HepG2 (cell line): Measurements from ENCODE around the gene CCN2. TPM values are rescaled to one million over a fixed set of nuclear protein-coding genes. Genes with fewer than 3 reads are reported as not detected.
A peak's percentile ranks its signal among the peaks of the same experiment; 100 is the strongest.

Source experiments
- ATAC-seq: fragments of 200-7000 bp; cut with Tn5 transposase; 3 replicates; pipeline ENCODE4 v1.9.1; 2020; ENCODE audit warnings: mild to moderate bottlenecking, moderate library complexity
- BruUV-seq: library from RNA; stranded (reverse); fragments of 400-500 nt; replicated peaks from 2 replicates; lab custom pipeline; 2021; lab: Mats Ljungman, UMichigan
- CTCF ChIA-PET: fragments of 300-600 bp; formaldehyde crosslinking; extraction: SDS; loops from one replicate; lab custom pipeline; 2021; ENCODE audit warnings: low total read pairs, inconsistent platforms, low intra/inter-chr PET ratio; lab: Yijun Ruan, JAX
- POLR2A ChIA-PET: fragments of 350-600 bp; sonication (Branson Sonifier 250); formaldehyde crosslinking; loops from one replicate; lab custom pipeline; 2020; ENCODE audit warnings: antibody characterized with exemption, inconsistent platforms; lab: Yijun Ruan, JAX
- DNase-seq: peaks from one replicate; pipeline ENCODE4 v3.0.0-alpha.2; 2015; ENCODE audit warnings: low spot score
- FAIRE-seq: peaks from 3 replicates; lab custom pipeline; 2011; peaks lifted over from hg19 to GRCh38; lab: Jason Lieb, UNC
- H2AFZ ChIP-seq: one replicate; pipeline ENCODE4 v1.6.1; 2011; ENCODE audit warnings: low read length, inconsistent platforms
- H3K27ac ChIP-seq: fragments of 300-600 bp; 3 replicates; pipeline ENCODE4 v1.8.0; 2011; ENCODE audit warnings: mixed run types, mild to moderate bottlenecking, mixed read lengths, low read length, inconsistent platforms; ENCODE audit not compliant: insufficient read depth; ENCODE audit errors: extremely low read length
- H3K27me3 ChIP-seq, 2 experiments: fragments of 200-600 bp in 1 of 2; 2 replicates in 1 of 2; 3 replicates in 1 of 2; pipeline versions ENCODE4 v1.6.0 to v1.8.0; 2011; ENCODE audit warnings: low read length in 2 of 2, mild to moderate bottlenecking in 2 of 2, moderate library complexity in 2 of 2, inconsistent platforms in 1 of 2; ENCODE audit not compliant: insufficient read depth in 2 of 2, control insufficient read depth in 1 of 2
- H3K36me3 ChIP-seq, 2 experiments: fragments of 200-600 bp in 1 of 2; replicated peaks in 1 of 2; 2 replicates in 1 of 2; 3 replicates in 1 of 2; pipeline versions ENCODE4 v1.5.1 to v1.8.0; 2011; ENCODE audit warnings: low read length in 2 of 2, inconsistent platforms in 1 of 2; ENCODE audit not compliant: insufficient read depth in 2 of 2, control insufficient read depth in 1 of 2
- H3K4me1 ChIP-seq: 2 replicates; pipeline ENCODE4 v1.5.1; 2012; ENCODE audit warnings: low read length, inconsistent platforms; ENCODE audit not compliant: insufficient read depth
- H3K4me2 ChIP-seq: 2 replicates; pipeline ENCODE4 v1.6.0; 2011; ENCODE audit warnings: low read depth, low read length, inconsistent platforms
- H3K4me3 ChIP-seq, 3 experiments: fragments of 200-600 bp in 1 of 3; sonication (generic), shearing (Covaris generic) in 1 of 3; replicated peaks in 1 of 3; 2 replicates each; pipeline ENCODE4 v1.5.1; 2011 to 2016; ENCODE audit warnings: low read length in 3 of 3, inconsistent platforms in 2 of 3, low read depth in 2 of 3, mild to moderate bottlenecking in 2 of 3, control low read depth in 1 of 3, mixed read lengths in 1 of 3; ENCODE audit not compliant: insufficient read depth in 1 of 3
- H3K79me2 ChIP-seq: one replicate; pipeline ENCODE4 v1.6.1; 2011; ENCODE audit warnings: low read length, inconsistent platforms; ENCODE audit not compliant: insufficient read depth
- H3K9ac ChIP-seq: 2 replicates; pipeline ENCODE4 v1.6.0; 2011; ENCODE audit warnings: mild to moderate bottlenecking, low read depth, low read length, inconsistent platforms; ENCODE audit not compliant: insufficient read depth
- H3K9me3 ChIP-seq: 2 replicates; pipeline ENCODE4 v1.5.1; 2012; ENCODE audit warnings: mild to moderate bottlenecking, low read length
- H4K20me1 ChIP-seq: 2 replicates; pipeline ENCODE4 v1.6.0; 2011; ENCODE audit warnings: inconsistent platforms, mild to moderate bottlenecking, low read length, moderate library complexity; ENCODE audit not compliant: insufficient read depth
- ARID2 ChIP-seq: sonication (generic); formaldehyde crosslinking; IDR thresholded peaks from 2 replicates; pipeline ENCODE4 v1.8.1; 2022; ENCODE audit warnings: mild to moderate bottlenecking, missing genetic modification reagents, borderline replicate concordance
- CEBPG ChIP-seq: IDR thresholded peaks from 2 replicates; pipeline ENCODE4 v1.6.1; 2016
- ESRRA ChIP-seq: sonication (generic); formaldehyde crosslinking; IDR thresholded peaks from 2 replicates; pipeline ENCODE4 v1.5.1; 2020; ENCODE audit warnings: mild to moderate bottlenecking, low read depth, missing genetic modification reagents
- HMG20A ChIP-seq: IDR thresholded peaks from 2 replicates; pipeline ENCODE4 v1.6.1; 2016; ENCODE audit warnings: borderline replicate concordance
- IKZF4 ChIP-seq: sonication (generic); formaldehyde crosslinking; IDR thresholded peaks from 2 replicates; pipeline ENCODE4 v1.5.1; 2020; ENCODE audit warnings: borderline replicate concordance, mild to moderate bottlenecking, low read depth, missing genetic modification reagents; ENCODE audit errors: not compliant biosample characterization
- NFE2L2 ChIP-seq: fragments of 150-350 bp; IDR thresholded peaks from 2 replicates; pipeline ENCODE4 v1.6.1; 2014; ENCODE audit warnings: low read length
- NR1H2 ChIP-seq: sonication (generic); formaldehyde crosslinking; IDR thresholded peaks from 2 replicates; pipeline ENCODE4 v1.8.1; 2022; ENCODE audit warnings: low read depth, missing genetic modification reagents, borderline replicate concordance
- SOX13 ChIP-seq, 3 experiments: fragments of 450-650 bp in 1 of 3; sonication (generic) in 1 of 3; formaldehyde crosslinking in 1 of 3; IDR thresholded peaks in 2 of 3; conservative IDR thresholded peaks in 1 of 3; 2 replicates each; pipeline versions ENCODE4 v1.5.0 to v1.6.1; 2016 to 2020; ENCODE audit warnings: antibody characterized with exemption in 1 of 3, mild to moderate bottlenecking in 1 of 3, missing compliant biosample characterization in 1 of 3, missing genetic modification reagents in 1 of 3, moderate library complexity in 1 of 3
- ZNF274 ChIP-seq: sonication (generic); formaldehyde crosslinking; IDR thresholded peaks from 2 replicates; pipeline ENCODE4 v1.5.1; 2020; ENCODE audit warnings: mild to moderate bottlenecking, missing genetic modification reagents
- ZNF773 ChIP-seq: sonication (generic); formaldehyde crosslinking; IDR thresholded peaks from 2 replicates; pipeline ENCODE4 v1.4.0; 2020; ENCODE audit warnings: missing genetic modification reagents, borderline replicate concordance
- ZSCAN9 ChIP-seq: IDR thresholded peaks from 2 replicates; pipeline ENCODE4 v1.6.1; 2016; ENCODE audit warnings: borderline replicate concordance
- WGBS: methylation state at CpG from one replicate; pipeline ENCODE4 v1.1.6; 2017; ENCODE audit warnings: low lambda C conversion rate; 5-methylcytosine and 5-hydroxymethylcytosine counted together
- in situ Hi-C: cut with HindIII; loops from 2 replicates; pipeline ENCODE4 v1.10.0; 2017; ENCODE audit warnings: low pct_unique_long_range_greater_than_20kb; ENCODE audit not compliant: extremely low pct_ligation_motif_present
- intact Hi-C: fragments of 100-400 bp; cut with micrococcal nuclease; formaldehyde crosslinking; loops from one replicate; pipeline ENCODE4 v1.10.0; 2022; ENCODE audit not compliant: unreplicated experiment
- polyA plus RNA-seq, 8 experiments: library from polyadenylated mRNA; depleted of rRNA in 3 of 8; stranded (reverse) in 7 of 8; unstranded in 1 of 8; fragments of >200 nt; fragmentation: Illumina TruSeq in 4 of 8; extraction: Trizol in 4 of 8; gene quantifications; 2 replicates each; pipeline versions ENCODE4 v1.2.1 to v1.2.3, GENCODE V29; 2011 to 2016; ENCODE audit warnings: low read depth in 4 of 8, missing spikeins in 1 of 8, mixed read lengths in 1 of 8; ENCODE audit not compliant: insufficient read depth in 1 of 8
- total RNA-seq, 5 experiments: library from RNA; depleted of rRNA; stranded (reverse); fragments of >200 nt; fragmentation: Illumina TruSeq; extraction: Trizol; gene quantifications; 2 replicates each; pipeline ENCODE4 v1.2.3, GENCODE V29; 2016; ENCODE audit warnings: low read depth in 1 of 5
- TF ChIP-seq, protein P1 (sequence below): IDR thresholded peaks from 2 replicates; pipeline ENCODE4 v1.4.0; 2020; ENCODE audit warnings: mild to moderate bottlenecking, missing genetic modification reagents
- TF ChIP-seq, protein P2 (sequence below): sonication (generic); formaldehyde crosslinking; IDR thresholded peaks from 2 replicates; pipeline ENCODE4 v1.4.0; 2020; ENCODE audit warnings: missing genetic modification reagents

Gene CCN2
- total and polyA plus RNA-seq, 2 of the 13 experiments (the other 11 are each of a cell fraction or from before 2014, with no cell fraction given): 34.7 to 316 TPM

DNA sequence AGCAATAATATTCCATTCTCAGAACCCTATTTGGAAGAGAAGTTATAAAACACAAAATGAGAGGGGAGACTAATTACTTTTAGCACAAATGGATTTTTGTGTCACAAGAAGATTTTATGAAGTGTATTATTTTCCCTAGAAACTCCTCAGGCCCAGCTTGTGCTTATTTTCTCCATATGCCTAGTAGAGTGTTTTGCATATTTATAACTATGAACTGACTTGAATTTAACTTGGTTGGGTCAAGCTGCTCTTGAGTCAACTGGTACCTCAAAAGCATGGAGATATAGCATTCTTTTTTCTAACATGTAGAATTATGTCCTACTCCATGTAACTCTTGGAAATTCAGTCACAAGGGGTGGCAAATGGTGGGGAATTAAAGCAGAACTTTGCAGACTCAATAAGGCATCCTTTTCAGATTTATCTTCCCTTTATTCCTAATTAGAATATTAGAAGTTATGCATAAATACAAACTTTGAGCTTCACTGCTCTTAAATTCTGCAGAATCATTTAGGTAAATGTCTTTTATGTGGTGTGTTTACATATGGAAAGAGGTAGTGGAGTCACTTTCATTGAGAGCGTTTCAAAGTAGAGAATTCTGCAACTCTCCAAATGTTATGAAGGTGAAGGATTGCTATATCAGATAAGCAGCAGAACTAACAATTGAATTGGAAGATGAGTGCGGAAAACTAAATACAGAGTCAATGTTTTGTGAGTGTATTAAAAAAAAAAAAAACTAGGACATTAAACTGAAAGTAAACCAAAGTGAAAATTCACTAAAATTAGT lies 19.1 kb upstream of the CCN2 start:
- intact Hi-C loops (no loop called here), in situ Hi-C loops (no loop called here)
- ChIA-PET POLR2A (interaction anchor here (2.8 to 2.9 kb wide), 2 partner anchors 11 to 19 kb away, joined by 11 to 20 read pairs; partner anchors contain the start of gene CCN2), CTCF (no interaction called here)
- Histone ChIP-seq H3K4me1 (peaks cover 32% of the 10 kb centered on the region), H3K4me2 (no peak overlapping the region), H3K79me2 (no peaks in the 10 kb centered on the region), H3K36me3 (no peaks in the 10 kb centered on the region), H3K9me3 (no peaks in the 10 kb centered on the region), H3K27me3 (no peaks in the 10 kb centered on the region), H4K20me1 (no peaks in the 10 kb centered on the region), H3K9ac (no peak overlapping the region), H3K27ac (peak overlapping the region; percentile 22), H2AFZ (no peak overlapping the region), H3K4me3 (no peak overlapping the region)
- FAIRE-seq: no peak
- BruUV-seq: no TSS peak
- 33% methylated on average over 2 of the region's 2 CpGs for WGBS
- ATAC-seq: no peak
- DNase-seq: peak; percentile 66
- TF ChIP-seq NFE2L2 (peak; percentile 53; the same call in 1 of the 2 replicates), ZSCAN9 (CRISPR knock-in tag) (no peak), ZNF274 (no peak), ZNF773 (CRISPR knock-in tag) (no peak), HMG20A (CRISPR knock-in tag) (peak; percentile 31; the same call in 1 of the 2 replicates), NR1H2 (no peak), ARID2 (CRISPR knock-in tag) (no peak), SOX13 (IDR thresholded peaks at IDR 0.05) (no peak), SOX13 (CRISPR knock-in tag; conservative IDR thresholded peaks at IDR 0.05 in 1 of 2, IDR thresholded peaks at IDR 0.05 in 1 of 2) (0 out of 4 replicates have a peak, but pooled peaks of 1 of the 2 experiments have one; percentile 30), IKZF4 (CRISPR knock-in tag) (no peak), CEBPG (CRISPR knock-in tag) (peak; percentile 31; the same call in 1 of the 2 replicates), ESRRA (CRISPR knock-in tag) (no peak)
- TF ChIP-seq, protein P1, sequence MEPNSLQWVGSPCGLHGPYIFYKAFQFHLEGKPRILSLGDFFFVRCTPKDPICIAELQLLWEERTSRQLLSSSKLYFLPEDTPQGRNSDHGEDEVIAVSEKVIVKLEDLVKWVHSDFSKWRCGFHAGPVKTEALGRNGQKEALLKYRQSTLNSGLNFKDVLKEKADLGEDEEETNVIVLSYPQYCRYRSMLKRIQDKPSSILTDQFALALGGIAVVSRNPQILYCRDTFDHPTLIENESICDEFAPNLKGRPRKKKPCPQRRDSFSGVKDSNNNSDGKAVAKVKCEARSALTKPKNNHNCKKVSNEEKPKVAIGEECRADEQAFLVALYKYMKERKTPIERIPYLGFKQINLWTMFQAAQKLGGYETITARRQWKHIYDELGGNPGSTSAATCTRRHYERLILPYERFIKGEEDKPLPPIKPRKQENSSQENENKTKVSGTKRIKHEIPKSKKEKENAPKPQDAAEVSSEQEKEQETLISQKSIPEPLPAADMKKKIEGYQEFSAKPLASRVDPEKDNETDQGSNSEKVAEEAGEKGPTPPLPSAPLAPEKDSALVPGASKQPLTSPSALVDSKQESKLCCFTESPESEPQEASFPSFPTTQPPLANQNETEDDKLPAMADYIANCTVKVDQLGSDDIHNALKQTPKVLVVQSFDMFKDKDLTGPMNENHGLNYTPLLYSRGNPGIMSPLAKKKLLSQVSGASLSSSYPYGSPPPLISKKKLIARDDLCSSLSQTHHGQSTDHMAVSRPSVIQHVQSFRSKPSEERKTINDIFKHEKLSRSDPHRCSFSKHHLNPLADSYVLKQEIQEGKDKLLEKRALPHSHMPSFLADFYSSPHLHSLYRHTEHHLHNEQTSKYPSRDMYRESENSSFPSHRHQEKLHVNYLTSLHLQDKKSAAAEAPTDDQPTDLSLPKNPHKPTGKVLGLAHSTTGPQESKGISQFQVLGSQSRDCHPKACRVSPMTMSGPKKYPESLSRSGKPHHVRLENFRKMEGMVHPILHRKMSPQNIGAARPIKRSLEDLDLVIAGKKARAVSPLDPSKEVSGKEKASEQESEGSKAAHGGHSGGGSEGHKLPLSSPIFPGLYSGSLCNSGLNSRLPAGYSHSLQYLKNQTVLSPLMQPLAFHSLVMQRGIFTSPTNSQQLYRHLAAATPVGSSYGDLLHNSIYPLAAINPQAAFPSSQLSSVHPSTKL (CRISPR knock-in tag): peak; percentile 36; the same call in 1 of the 2 replicates
- TF ChIP-seq, protein P2, sequence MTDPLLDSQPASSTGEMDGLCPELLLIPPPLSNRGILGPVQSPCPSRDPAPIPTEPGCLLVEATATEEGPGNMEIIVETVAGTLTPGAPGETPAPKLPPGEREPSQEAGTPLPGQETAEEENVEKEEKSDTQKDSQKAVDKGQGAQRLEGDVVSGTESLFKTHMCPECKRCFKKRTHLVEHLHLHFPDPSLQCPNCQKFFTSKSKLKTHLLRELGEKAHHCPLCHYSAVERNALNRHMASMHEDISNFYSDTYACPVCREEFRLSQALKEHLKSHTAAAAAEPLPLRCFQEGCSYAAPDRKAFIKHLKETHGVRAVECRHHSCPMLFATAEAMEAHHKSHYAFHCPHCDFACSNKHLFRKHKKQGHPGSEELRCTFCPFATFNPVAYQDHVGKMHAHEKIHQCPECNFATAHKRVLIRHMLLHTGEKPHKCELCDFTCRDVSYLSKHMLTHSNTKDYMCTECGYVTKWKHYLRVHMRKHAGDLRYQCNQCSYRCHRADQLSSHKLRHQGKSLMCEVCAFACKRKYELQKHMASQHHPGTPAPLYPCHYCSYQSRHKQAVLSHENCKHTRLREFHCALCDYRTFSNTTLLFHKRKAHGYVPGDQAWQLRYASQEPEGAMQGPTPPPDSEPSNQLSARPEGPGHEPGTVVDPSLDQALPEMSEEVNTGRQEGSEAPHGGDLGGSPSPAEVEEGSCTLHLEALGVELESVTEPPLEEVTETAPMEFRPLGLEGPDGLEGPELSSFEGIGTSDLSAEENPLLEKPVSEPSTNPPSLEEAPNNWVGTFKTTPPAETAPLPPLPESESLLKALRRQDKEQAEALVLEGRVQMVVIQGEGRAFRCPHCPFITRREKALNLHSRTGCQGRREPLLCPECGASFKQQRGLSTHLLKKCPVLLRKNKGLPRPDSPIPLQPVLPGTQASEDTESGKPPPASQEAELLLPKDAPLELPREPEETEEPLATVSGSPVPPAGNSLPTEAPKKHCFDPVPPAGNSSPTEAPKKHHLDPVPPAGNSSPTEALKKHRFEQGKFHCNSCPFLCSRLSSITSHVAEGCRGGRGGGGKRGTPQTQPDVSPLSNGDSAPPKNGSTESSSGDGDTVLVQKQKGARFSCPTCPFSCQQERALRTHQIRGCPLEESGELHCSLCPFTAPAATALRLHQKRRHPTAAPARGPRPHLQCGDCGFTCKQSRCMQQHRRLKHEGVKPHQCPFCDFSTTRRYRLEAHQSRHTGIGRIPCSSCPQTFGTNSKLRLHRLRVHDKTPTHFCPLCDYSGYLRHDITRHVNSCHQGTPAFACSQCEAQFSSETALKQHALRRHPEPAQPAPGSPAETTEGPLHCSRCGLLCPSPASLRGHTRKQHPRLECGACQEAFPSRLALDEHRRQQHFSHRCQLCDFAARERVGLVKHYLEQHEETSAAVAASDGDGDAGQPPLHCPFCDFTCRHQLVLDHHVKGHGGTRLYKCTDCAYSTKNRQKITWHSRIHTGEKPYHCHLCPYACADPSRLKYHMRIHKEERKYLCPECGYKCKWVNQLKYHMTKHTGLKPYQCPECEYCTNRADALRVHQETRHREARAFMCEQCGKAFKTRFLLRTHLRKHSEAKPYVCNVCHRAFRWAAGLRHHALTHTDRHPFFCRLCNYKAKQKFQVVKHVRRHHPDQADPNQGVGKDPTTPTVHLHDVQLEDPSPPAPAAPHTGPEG (CRISPR knock-in tag): no peak
